ENCODE data around the gene COPG2. TPM values are rescaled to one million over a fixed set of nuclear protein-coding genes. Genes with fewer than 3 reads are reported as not detected.

Gene COPG2
- 50.9 to 68.4 TPM (median 64.9 TPM) in 3 replicates for total RNA-seq (2021)
- percentile 70 among the genes with signal in this experiment for Bru-seq, nascent RNA
- long read RNA-seq, experiment 1, transcript COPG2-202 (24 exons, 3,134 nt) = major isoform, 93 of 115 reads
- long read RNA-seq, experiment 1, partial matches to known transcripts = 8 of 115 reads
- long read RNA-seq, experiment 1, other reads (novel, unspliced or antisense) = 14 of 115 reads
- long read RNA-seq, experiment 2, transcript COPG2-202 (24 exons, 3,134 nt) = major isoform, 30 of 93 reads
- long read RNA-seq, experiment 2, partial matches to known transcripts = 39 of 93 reads
- long read RNA-seq, experiment 2, other reads (novel, unspliced or antisense) = 24 of 93 reads
- long read RNA-seq, experiment 3, transcript COPG2-202 (24 exons, 3,134 nt) = major isoform, 5 of 9 reads
- long read RNA-seq, experiment 3, partial matches to known transcripts = 1 of 9 reads
- long read RNA-seq, experiment 3, other reads (novel, unspliced or antisense) = 3 of 9 reads

DNA sequence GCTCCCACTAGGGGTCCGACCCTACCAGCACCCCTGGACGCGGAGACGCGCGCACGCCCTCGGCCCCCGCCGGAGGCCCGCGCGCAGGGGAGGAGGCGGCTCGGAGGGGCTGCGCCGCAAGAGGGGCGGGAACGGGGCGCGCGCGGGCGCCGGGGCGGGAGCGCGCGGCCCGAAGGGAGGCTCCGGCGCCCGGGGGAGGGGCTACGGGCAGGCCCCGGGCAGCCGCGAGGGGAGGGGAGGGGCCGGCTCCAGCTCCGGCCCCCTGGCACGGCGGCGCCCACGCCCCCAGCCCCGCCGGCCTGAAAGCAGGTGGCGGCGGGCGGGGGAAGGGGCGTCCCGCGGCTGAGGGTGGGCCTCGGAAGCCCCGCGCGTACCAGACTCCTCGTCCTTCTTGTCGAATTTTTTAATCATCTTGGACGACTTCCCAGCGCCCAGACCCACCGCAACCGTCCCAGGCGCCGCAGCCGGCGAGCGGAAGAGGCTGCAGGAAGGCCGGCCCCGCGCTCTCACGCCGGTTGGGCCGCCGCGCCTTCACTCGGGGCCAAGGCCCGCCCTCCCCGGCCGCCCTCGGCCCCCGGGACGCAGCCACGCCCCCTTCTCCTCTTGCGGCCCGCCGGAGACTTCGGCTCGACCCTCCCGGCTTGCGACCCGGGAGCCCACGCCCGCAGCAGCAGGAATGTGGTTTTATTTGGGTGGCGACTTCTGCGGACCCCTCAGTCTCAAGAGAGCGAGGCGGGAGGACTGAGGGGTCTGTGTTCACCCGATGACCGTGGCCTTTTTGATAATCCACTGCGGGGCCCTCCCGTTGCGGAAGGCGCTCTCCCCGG, at the start of gene COPG2:
Gene COPG2, minus strand, starts transcription at position 491 of the 827 bp plus-strand sequence. Its CDS starts 80 bp downstream, at position 411.
- Mint-ChIP-seq H3K27ac (peak within 1 kb of the TSS; percentile 70; the same call in 1 of the 2 replicates), H3K9me3 (no peaks in the 10 kb centered on the region), H3K4me3 (peak within 1 kb of the TSS; percentile 92), H3K27me3 (ENCODE audit: low read depth) (peaks cover 20% of the 10 kb centered on the region), H3K4me1 (peaks cover 17% of the 10 kb centered on the region), H3K36me3 (peaks cover 15% of the 10 kb centered on the region)
- ChIA-PET CTCF (interaction anchor here (0.9 kb wide), 1 partner anchor 53 kb away, joined by 3 read pairs; no protein-coding TSS in a partner anchor), POLR2A (interaction anchor here (0.6 to 1.2 kb wide), 2 partner anchors 9 to 395 kb away, joined by 3 read pairs; no protein-coding TSS in a partner anchor)
- DNase-seq (ENCODE audit: low spot score) (peak; percentile 87), ATAC-seq (peak; percentile 97)
- TF ChIP-seq KAT7 (CRISPR knock-in tag; IDR thresholded peaks at IDR 0.05; ENCODE audit: borderline replicate concordance) (no peak), ETV6 (CRISPR knock-in tag; IDR thresholded peaks at IDR 0.05) (0 out of 2 replicates have a peak, but pooled peaks have one; percentile 22), CREB1 (CRISPR knock-in tag; IDR thresholded peaks at IDR 0.05) (no peak), ARID4B (CRISPR knock-in tag; IDR thresholded peaks at IDR 0.05; ENCODE audit: borderline replicate concordance) (peak; percentile 43; the same call in 1 of the 2 replicates), FOXK1 (CRISPR knock-in tag; IDR thresholded peaks at IDR 0.05) (0 out of 2 replicates have a peak, but pooled peaks have one; percentile 16), GABPB1 (CRISPR knock-in tag; IDR thresholded peaks at IDR 0.05) (no peak), ZNF423 (CRISPR knock-in tag; IDR thresholded peaks at IDR 0.05) (peak; percentile 74), CREM (CRISPR knock-in tag; IDR thresholded peaks at IDR 0.05) (no peak), MYBL2 (CRISPR knock-in tag; IDR thresholded peaks at IDR 0.05) (no peak), MLX (CRISPR knock-in tag; IDR thresholded peaks at IDR 0.05) (no peak), RORB (CRISPR knock-in tag; IDR thresholded peaks at IDR 0.05) (no peak), ELF4 (CRISPR knock-in tag; IDR thresholded peaks at IDR 0.05; ENCODE audit: low read depth) (no peak), NR2C2 (CRISPR knock-in tag; IDR thresholded peaks at IDR 0.05) (no peak), ATF3 (CRISPR knock-in tag; conservative IDR thresholded peaks at IDR 0.05) (no peak), HMGXB4 (CRISPR knock-in tag; IDR thresholded peaks at IDR 0.05) (peak; percentile 44; the same call in 1 of the 2 replicates), CBFB (CRISPR knock-in tag; IDR thresholded peaks at IDR 0.05; ENCODE audit: low read depth) (no peak)
- TF ChIP-seq, protein P1, sequence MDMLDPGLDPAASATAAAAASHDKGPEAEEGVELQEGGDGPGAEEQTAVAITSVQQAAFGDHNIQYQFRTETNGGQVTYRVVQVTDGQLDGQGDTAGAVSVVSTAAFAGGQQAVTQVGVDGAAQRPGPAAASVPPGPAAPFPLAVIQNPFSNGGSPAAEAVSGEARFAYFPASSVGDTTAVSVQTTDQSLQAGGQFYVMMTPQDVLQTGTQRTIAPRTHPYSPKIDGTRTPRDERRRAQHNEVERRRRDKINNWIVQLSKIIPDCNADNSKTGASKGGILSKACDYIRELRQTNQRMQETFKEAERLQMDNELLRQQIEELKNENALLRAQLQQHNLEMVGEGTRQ (CRISPR knock-in tag; IDR thresholded peaks at IDR 0.05) = no peak
- TF ChIP-seq, protein P2, sequence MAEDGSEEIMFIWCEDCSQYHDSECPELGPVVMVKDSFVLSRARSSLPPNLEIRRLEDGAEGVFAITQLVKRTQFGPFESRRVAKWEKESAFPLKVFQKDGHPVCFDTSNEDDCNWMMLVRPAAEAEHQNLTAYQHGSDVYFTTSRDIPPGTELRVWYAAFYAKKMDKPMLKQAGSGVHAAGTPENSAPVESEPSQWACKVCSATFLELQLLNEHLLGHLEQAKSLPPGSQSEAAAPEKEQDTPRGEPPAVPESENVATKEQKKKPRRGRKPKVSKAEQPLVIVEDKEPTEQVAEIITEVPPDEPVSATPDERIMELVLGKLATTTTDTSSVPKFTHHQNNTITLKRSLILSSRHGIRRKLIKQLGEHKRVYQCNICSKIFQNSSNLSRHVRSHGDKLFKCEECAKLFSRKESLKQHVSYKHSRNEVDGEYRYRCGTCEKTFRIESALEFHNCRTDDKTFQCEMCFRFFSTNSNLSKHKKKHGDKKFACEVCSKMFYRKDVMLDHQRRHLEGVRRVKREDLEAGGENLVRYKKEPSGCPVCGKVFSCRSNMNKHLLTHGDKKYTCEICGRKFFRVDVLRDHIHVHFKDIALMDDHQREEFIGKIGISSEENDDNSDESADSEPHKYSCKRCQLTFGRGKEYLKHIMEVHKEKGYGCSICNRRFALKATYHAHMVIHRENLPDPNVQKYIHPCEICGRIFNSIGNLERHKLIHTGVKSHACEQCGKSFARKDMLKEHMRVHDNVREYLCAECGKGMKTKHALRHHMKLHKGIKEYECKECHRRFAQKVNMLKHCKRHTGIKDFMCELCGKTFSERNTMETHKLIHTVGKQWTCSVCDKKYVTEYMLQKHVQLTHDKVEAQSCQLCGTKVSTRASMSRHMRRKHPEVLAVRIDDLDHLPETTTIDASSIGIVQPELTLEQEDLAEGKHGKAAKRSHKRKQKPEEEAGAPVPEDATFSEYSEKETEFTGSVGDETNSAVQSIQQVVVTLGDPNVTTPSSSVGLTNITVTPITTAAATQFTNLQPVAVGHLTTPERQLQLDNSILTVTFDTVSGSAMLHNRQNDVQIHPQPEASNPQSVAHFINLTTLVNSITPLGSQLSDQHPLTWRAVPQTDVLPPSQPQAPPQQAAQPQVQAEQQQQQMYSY (CRISPR knock-in tag; IDR thresholded peaks at IDR 0.05) = no peak
- TF ChIP-seq, protein P3, sequence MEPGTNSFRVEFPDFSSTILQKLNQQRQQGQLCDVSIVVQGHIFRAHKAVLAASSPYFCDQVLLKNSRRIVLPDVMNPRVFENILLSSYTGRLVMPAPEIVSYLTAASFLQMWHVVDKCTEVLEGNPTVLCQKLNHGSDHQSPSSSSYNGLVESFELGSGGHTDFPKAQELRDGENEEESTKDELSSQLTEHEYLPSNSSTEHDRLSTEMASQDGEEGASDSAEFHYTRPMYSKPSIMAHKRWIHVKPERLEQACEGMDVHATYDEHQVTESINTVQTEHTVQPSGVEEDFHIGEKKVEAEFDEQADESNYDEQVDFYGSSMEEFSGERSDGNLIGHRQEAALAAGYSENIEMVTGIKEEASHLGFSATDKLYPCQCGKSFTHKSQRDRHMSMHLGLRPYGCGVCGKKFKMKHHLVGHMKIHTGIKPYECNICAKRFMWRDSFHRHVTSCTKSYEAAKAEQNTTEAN (CRISPR knock-in tag; IDR thresholded peaks at IDR 0.05) = no peak
- TF ChIP-seq, protein P4, sequence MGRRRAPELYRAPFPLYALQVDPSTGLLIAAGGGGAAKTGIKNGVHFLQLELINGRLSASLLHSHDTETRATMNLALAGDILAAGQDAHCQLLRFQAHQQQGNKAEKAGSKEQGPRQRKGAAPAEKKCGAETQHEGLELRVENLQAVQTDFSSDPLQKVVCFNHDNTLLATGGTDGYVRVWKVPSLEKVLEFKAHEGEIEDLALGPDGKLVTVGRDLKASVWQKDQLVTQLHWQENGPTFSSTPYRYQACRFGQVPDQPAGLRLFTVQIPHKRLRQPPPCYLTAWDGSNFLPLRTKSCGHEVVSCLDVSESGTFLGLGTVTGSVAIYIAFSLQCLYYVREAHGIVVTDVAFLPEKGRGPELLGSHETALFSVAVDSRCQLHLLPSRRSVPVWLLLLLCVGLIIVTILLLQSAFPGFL (CRISPR knock-in tag; IDR thresholded peaks at IDR 0.05; ENCODE audit: borderline replicate concordance) = no peak
